ENCODE measurements around the gene AMPH. TPM values are rescaled to one million over a fixed set of nuclear protein-coding genes. Genes with fewer than 3 reads are reported as not detected.
"Not testable (repeated sequence)": the region's sequence is repeated elsewhere in the genome, so short reads cannot be mapped to it uniquely, and the experiment has no call there.

The AMPH gene
- total RNA-seq, 1 experiment from 2014 or later, result 9.0 TPM

- TF ChIP-seq TEAD4 (CRISPR knock-in tag; IDR thresholded peaks at IDR 0.05) (no peak), ZBTB21 (CRISPR knock-in tag; IDR thresholded peaks at IDR 0.05; ENCODE audit: borderline replicate concordance) (no peak), CREM (CRISPR knock-in tag; IDR thresholded peaks at IDR 0.05) (no peak), MYBL2 (CRISPR knock-in tag; IDR thresholded peaks at IDR 0.05) (no peak)
- TF ChIP-seq, protein P1, sequence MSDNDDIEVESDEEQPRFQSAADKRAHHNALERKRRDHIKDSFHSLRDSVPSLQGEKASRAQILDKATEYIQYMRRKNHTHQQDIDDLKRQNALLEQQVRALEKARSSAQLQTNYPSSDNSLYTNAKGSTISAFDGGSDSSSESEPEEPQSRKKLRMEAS (CRISPR knock-in tag; IDR thresholded peaks at IDR 0.05), result no peak
Measured at GRCh38 chr7:38396852-38397251, 234.3 kb downstream of the AMPH start (continued).

DNA sequence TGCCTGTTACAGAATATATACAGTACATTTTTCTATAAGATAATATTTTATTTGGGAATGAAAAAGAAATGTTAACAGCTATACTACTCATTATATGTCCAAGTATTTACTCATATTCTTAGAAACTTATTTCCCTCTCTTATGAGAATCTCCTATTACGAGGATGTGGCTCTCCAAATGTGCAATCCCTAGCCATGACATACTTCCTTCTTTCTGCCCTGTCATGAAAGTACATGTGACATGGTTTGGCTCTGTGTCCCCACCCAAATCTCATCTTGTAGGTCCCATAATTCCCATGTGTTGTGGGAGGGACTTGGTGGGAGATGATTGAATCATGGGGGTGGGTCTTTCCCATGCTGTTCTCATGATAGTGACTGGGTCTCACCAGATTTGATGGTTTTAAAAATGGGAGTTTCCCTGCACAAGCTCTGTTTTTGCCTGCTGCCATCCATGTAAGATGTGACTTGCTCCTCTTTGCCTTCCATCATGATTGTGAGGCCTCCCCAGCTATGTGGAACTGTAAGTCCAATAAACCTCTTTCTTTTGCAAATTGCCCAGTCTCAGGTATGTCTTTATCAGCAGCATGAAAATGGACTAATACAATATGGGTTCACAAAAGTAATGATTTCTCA is 235.1 kb downstream of the AMPH start:
- H3K36me3 Mint-ChIP-seq; H3K27ac Mint-ChIP-seq; ATAC-seq; H3K4me3 Mint-ChIP-seq; DNase-seq (ENCODE audit: low spot score); H3K27me3 Mint-ChIP-seq (ENCODE audit: low read depth); H3K4me1 Mint-ChIP-seq; POLR2A ChIA-PET: not testable (repeated sequence)
- peaks cover 18% of the 10 kb centered on the region for H3K9me3 Mint-ChIP-seq
- CTCF ChIA-PET, result interaction anchor here (0.7 kb wide), 1 partner anchor 11 kb away, joined by 4 read pairs; no protein-coding TSS in a partner anchor

DNA sequence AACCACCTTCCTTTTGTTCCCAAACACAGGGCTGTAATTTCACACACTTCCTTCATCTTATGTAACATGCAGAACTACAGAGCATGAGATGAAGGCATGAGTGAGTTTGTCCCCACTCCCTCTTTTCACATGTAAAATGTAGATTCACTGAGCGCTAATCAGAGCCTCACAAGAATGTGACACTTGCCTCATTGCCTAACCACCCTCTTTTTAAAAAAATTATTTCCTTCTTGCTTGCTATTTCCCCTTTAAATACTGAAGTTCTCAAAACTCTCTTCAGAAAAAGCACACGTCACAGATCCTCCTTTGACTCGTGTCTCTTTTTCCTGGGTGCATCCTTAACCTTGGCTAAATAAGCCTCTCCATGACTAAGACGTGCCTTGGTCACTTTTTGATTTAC is 236.5 kb downstream of the AMPH start:
- Mint-ChIP-seq H3K36me3 (peaks cover 5% of the 10 kb centered on the region; the same call in 1 of the 2 replicates), H3K4me1 (peaks cover 8% of the 10 kb centered on the region), H3K4me3 (no peak overlapping the region), H3K27me3 (ENCODE audit: low read depth) (no peaks in the 10 kb centered on the region; the same call in 1 of the 2 replicates), H3K27ac (no peak overlapping the region), H3K9me3 (peaks cover 18% of the 10 kb centered on the region)
- ChIA-PET POLR2A (no interaction called here), CTCF (interaction anchor here (0.7 to 1.4 kb wide), 2 partner anchors 12 to 21 kb away, joined by 3 to 4 read pairs; no protein-coding TSS in a partner anchor)
- TF ChIP-seq TP53 (CRISPR knock-in tag; IDR thresholded peaks at IDR 0.05), result no peak
- no peak for DNase-seq (ENCODE audit: low spot score)
- no peak for ATAC-seq

- H3K36me3 Mint-ChIP-seq, result peaks cover 5% of the 10 kb centered on the region; the same call in 1 of the 2 replicates
- no peak overlapping the region for H3K27ac Mint-ChIP-seq
- TF ChIP-seq, protein P2, sequence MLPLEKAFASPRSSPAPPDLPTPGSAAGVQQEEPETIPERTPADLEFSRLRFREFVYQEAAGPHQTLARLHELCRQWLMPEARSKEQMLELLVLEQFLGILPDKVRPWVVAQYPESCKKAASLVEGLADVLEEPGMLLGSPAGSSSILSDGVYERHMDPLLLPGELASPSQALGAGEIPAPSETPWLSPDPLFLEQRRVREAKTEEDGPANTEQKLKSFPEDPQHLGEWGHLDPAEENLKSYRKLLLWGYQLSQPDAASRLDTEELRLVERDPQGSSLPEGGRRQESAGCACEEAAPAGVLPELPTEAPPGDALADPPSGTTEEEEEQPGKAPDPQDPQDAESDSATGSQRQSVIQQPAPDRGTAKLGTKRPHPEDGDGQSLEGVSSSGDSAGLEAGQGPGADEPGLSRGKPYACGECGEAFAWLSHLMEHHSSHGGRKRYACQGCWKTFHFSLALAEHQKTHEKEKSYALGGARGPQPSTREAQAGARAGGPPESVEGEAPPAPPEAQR (CRISPR knock-in tag; IDR thresholded peaks at IDR 0.05), result no peak
- TF ChIP-seq ETV6 (CRISPR knock-in tag; IDR thresholded peaks at IDR 0.05), result no peak
- no peak for TF ChIP-seq KAT7 (CRISPR knock-in tag; IDR thresholded peaks at IDR 0.05; ENCODE audit: borderline replicate concordance)
- no peak for TF ChIP-seq SP1 (CRISPR knock-in tag; conservative IDR thresholded peaks at IDR 0.05)
- TF ChIP-seq FOXJ3 (CRISPR knock-in tag; IDR thresholded peaks at IDR 0.05; ENCODE audit: borderline replicate concordance), result no peak
- TF ChIP-seq CREB1 (CRISPR knock-in tag; IDR thresholded peaks at IDR 0.05), result no peak
- TF ChIP-seq ELF4 (CRISPR knock-in tag; IDR thresholded peaks at IDR 0.05; ENCODE audit: low read depth), result no peak
- no peak for TF ChIP-seq GABPB1 (CRISPR knock-in tag; IDR thresholded peaks at IDR 0.05)
- TF ChIP-seq FOXK1 (CRISPR knock-in tag; IDR thresholded peaks at IDR 0.05), result no peak
- TF ChIP-seq SMAD3 (CRISPR knock-in tag; IDR thresholded peaks at IDR 0.05; ENCODE audit: borderline replicate concordance), result no peak
- no peak overlapping the region for H3K4me3 Mint-ChIP-seq
- H3K4me1 Mint-ChIP-seq, result peaks cover 8% of the 10 kb centered on the region
- DNase-seq (ENCODE audit: low spot score) (no peak), ATAC-seq (no peak)
- ChIA-PET POLR2A (no interaction called here), CTCF (interaction anchor here (0.7 to 1.4 kb wide), 7 partner anchors 9 to 120 kb away, joined by 3 to 6 read pairs (median 4); no protein-coding TSS in a partner anchor)
- H3K9me3 Mint-ChIP-seq, result peaks cover 18% of the 10 kb centered on the region
- H3K27me3 Mint-ChIP-seq (ENCODE audit: low read depth), result no peaks in the 10 kb centered on the region; the same call in 1 of the 2 replicates
Measured at GRCh38 chr7:38393874-38394273, 237.3 kb downstream of the AMPH start.

- peaks cover 5% of the 10 kb centered on the region; the same call in 1 of the 2 replicates for H3K36me3 Mint-ChIP-seq
- H3K4me3 Mint-ChIP-seq, result no peak overlapping the region
- no peak for ATAC-seq
- peaks cover 8% of the 10 kb centered on the region for H3K4me1 Mint-ChIP-seq
- H3K27me3 Mint-ChIP-seq (ENCODE audit: low read depth), result no peaks in the 10 kb centered on the region; the same call in 1 of the 2 replicates
- no peak for DNase-seq (ENCODE audit: low spot score)
- CTCF ChIA-PET, result interaction anchor here (0.6 to 1.7 kb wide), 5 partner anchors 22 to 56 kb away, joined by 3 to 5 read pairs (median 3); no protein-coding TSS in a partner anchor
- no peak overlapping the region for H3K27ac Mint-ChIP-seq
- peaks cover 16% of the 10 kb centered on the region for H3K9me3 Mint-ChIP-seq
- POLR2A ChIA-PET, result no interaction called here
- TF ChIP-seq, protein P3, sequence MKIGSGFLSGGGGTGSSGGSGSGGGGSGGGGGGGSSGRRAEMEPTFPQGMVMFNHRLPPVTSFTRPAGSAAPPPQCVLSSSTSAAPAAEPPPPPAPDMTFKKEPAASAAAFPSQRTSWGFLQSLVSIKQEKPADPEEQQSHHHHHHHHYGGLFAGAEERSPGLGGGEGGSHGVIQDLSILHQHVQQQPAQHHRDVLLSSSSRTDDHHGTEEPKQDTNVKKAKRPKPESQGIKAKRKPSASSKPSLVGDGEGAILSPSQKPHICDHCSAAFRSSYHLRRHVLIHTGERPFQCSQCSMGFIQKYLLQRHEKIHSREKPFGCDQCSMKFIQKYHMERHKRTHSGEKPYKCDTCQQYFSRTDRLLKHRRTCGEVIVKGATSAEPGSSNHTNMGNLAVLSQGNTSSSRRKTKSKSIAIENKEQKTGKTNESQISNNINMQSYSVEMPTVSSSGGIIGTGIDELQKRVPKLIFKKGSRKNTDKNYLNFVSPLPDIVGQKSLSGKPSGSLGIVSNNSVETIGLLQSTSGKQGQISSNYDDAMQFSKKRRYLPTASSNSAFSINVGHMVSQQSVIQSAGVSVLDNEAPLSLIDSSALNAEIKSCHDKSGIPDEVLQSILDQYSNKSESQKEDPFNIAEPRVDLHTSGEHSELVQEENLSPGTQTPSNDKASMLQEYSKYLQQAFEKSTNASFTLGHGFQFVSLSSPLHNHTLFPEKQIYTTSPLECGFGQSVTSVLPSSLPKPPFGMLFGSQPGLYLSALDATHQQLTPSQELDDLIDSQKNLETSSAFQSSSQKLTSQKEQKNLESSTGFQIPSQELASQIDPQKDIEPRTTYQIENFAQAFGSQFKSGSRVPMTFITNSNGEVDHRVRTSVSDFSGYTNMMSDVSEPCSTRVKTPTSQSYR (CRISPR knock-in tag; IDR thresholded peaks at IDR 0.05), result no peak
- TF ChIP-seq ZNF416 (CRISPR knock-in tag; IDR thresholded peaks at IDR 0.05) (no peak), ATF1 (CRISPR knock-in tag; IDR thresholded peaks at IDR 0.05) (no peak), RORB (CRISPR knock-in tag; IDR thresholded peaks at IDR 0.05) (no peak), GRHL2 (CRISPR knock-in tag; IDR thresholded peaks at IDR 0.05; ENCODE audit: insufficient replicate concordance, severe bottlenecking) (no peak), TP53 (CRISPR knock-in tag; IDR thresholded peaks at IDR 0.05) (no peak), ZNF423 (CRISPR knock-in tag; IDR thresholded peaks at IDR 0.05) (no peak)
- TF ChIP-seq, protein P4, sequence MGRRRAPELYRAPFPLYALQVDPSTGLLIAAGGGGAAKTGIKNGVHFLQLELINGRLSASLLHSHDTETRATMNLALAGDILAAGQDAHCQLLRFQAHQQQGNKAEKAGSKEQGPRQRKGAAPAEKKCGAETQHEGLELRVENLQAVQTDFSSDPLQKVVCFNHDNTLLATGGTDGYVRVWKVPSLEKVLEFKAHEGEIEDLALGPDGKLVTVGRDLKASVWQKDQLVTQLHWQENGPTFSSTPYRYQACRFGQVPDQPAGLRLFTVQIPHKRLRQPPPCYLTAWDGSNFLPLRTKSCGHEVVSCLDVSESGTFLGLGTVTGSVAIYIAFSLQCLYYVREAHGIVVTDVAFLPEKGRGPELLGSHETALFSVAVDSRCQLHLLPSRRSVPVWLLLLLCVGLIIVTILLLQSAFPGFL (CRISPR knock-in tag; IDR thresholded peaks at IDR 0.05; ENCODE audit: borderline replicate concordance), result no peak
Measured at GRCh38 chr7:38391751-38392150, 239.4 kb downstream of the AMPH start.
